Hepatocyte (in vitro differentiated cells): Measurements from ENCODE around the gene MCAM. TPM values are rescaled to one million over a fixed set of nuclear protein-coding genes. Genes with fewer than 3 reads are reported as not detected.
A peak's percentile ranks its signal among the peaks of the same experiment; 100 is the strongest.

Experiments
- DNase-seq: peaks from one replicate; pipeline ENCODE4 v3.0.0-alpha.2; 2016; ENCODE audit warnings: low spot score
- H2AFZ ChIP-seq: fragments of 200-600 bp; sonication (generic); 2 replicates; pipeline ENCODE4 v1.6.0; 2016; ENCODE audit warnings: antibody characterized with exemption, mild to moderate bottlenecking
- H3K27ac ChIP-seq: fragments of 200-600 bp; sonication (generic); 2 replicates; pipeline ENCODE4 v1.5.1; 2016; ENCODE audit warnings: mild to moderate bottlenecking
- H3K27me3 ChIP-seq: fragments of 200-600 bp; sonication (generic); 2 replicates; pipeline ENCODE4 v1.6.1; 2016
- H3K36me3 ChIP-seq: fragments of 200-600 bp; sonication (generic); replicated peaks from 2 replicates; pipeline ENCODE4 v1.5.1; 2016; ENCODE audit warnings: low read depth; ENCODE audit not compliant: insufficient read depth
- H3K4me1 ChIP-seq: fragments of 200-600 bp; sonication (generic); 2 replicates; pipeline ENCODE4 v1.5.1; 2016; ENCODE audit warnings: mild to moderate bottlenecking, moderate library complexity; ENCODE audit not compliant: insufficient read depth
- H3K4me2 ChIP-seq: fragments of 200-600 bp; sonication (generic); 2 replicates; pipeline ENCODE4 v1.6.0; 2016
- H3K4me3 ChIP-seq: fragments of 200-600 bp; sonication (generic); 2 replicates; pipeline ENCODE4 v1.5.1; 2016; ENCODE audit warnings: mild to moderate bottlenecking
- H3K79me2 ChIP-seq: fragments of 200-600 bp; sonication (generic); 2 replicates; pipeline ENCODE4 v1.6.0; 2017; ENCODE audit warnings: mild to moderate bottlenecking
- H3K9me2 ChIP-seq: fragments of 200-600 bp; sonication (generic); replicated peaks from 2 replicates; pipeline ENCODE4 v1.6.0; 2017; ENCODE audit warnings: mild to moderate bottlenecking; ENCODE audit not compliant: insufficient read depth
- H3K9me3 ChIP-seq: fragments of 200-600 bp; sonication (generic); 2 replicates; pipeline ENCODE4 v1.5.1; 2016; ENCODE audit warnings: low read depth, mild to moderate bottlenecking
- H4K20me1 ChIP-seq: fragments of 200-600 bp; sonication (generic); 2 replicates; pipeline ENCODE4 v1.6.0; 2016; ENCODE audit warnings: mild to moderate bottlenecking; ENCODE audit not compliant: insufficient read depth, poor library complexity, severe bottlenecking
- CTCF ChIP-seq: fragments of 200-600 bp; sonication (generic); IDR thresholded peaks from 2 replicates; pipeline ENCODE4 v1.5.1; 2016; ENCODE audit warnings: antibody characterized with exemption, mild to moderate bottlenecking; ENCODE audit not compliant: poor library complexity
- EZH2 ChIP-seq: fragments of 200-600 bp; sonication (generic); IDR thresholded peaks from 2 replicates; pipeline ENCODE4 v1.6.1; 2016; ENCODE audit warnings: antibody characterized with exemption, mild to moderate bottlenecking, borderline replicate concordance
- EZH2phosphoT487 ChIP-seq: fragments of 200-600 bp; sonication (generic); IDR thresholded peaks from one replicate; pipeline ENCODE4 v1.6.1; 2018; ENCODE audit warnings: antibody characterized with exemption, mild to moderate bottlenecking, low read depth, moderate library complexity; ENCODE audit not compliant: unreplicated experiment, severe bottlenecking
- WGBS: methylation state at CpG from one replicate; pipeline ENCODE4 v1.1.6; 2016; ENCODE audit warnings: low lambda C conversion rate; ENCODE audit errors: missing lambda C conversion rate; 5-methylcytosine and 5-hydroxymethylcytosine counted together
- polyA plus RNA-seq: library from polyadenylated mRNA; unstranded; fragments of >200 nt; fragmentation: Nextera tagmentation; extraction: Ambion mirVana; gene quantifications from 2 replicates; pipeline ENCODE4 v1.2.1, GENCODE V29; 2016
- total RNA-seq: library from RNA; depleted of rRNA; stranded (reverse); fragments of >200 nt; gene quantifications from 2 replicates; pipeline ENCODE4 v1.2.3, GENCODE V29; 2014

The MCAM gene
- total and polyA plus RNA-seq, 2 experiments from 2014 or later: 6.1 to 35.4 TPM

- no peaks in the 10 kb centered on the region for H3K9me2 ChIP-seq
- peak; percentile 93 for DNase-seq
- peak overlapping the region; percentile 54 for H3K27ac ChIP-seq
- peak overlapping the region; percentile 83 for H2AFZ ChIP-seq
- peak overlapping the region; percentile 62 for H3K4me3 ChIP-seq
- H3K9me3 ChIP-seq: no peaks in the 10 kb centered on the region
- no peaks in the 10 kb centered on the region for H3K36me3 ChIP-seq
- no peaks in the 10 kb centered on the region for H4K20me1 ChIP-seq
- TF ChIP-seq CTCF: peak; percentile 84
- TF ChIP-seq EZH2phosphoT487: no peak
- TF ChIP-seq EZH2: no peak
- no peaks in the 10 kb centered on the region for H3K79me2 ChIP-seq
- no peaks in the 10 kb centered on the region for H3K27me3 ChIP-seq
- WGBS: 2% methylated on average over 54 of the region's 54 CpGs
- peak overlapping the region; percentile 95 for H3K4me2 ChIP-seq
- H3K4me1 ChIP-seq: peaks cover 13% of the 10 kb centered on the region
Measured at GRCh38 chr11:119356349-119357031, 39.6 kb upstream of the MCAM start.

GRCh38 chr11:119355091-119355843 is 38.3 kb upstream of the MCAM start:
- no peaks in the 10 kb centered on the region for H3K9me3 ChIP-seq
- TF ChIP-seq EZH2phosphoT487 (no peak), EZH2 (no peak), CTCF (no peak)
- H3K27me3 ChIP-seq: no peaks in the 10 kb centered on the region
- H3K4me2 ChIP-seq: no peak overlapping the region
- no peaks in the 10 kb centered on the region for H3K79me2 ChIP-seq
- no peaks in the 10 kb centered on the region for H3K9me2 ChIP-seq
- H2AFZ ChIP-seq: no peak overlapping the region
- H3K27ac ChIP-seq: no peak overlapping the region
- 83% methylated on average over 7 of the region's 9 CpGs for WGBS
- no peaks in the 10 kb centered on the region for H4K20me1 ChIP-seq
- H3K36me3 ChIP-seq: no peaks in the 10 kb centered on the region
- H3K4me3 ChIP-seq: no peak overlapping the region
- DNase-seq: no peak
- H3K4me1 ChIP-seq: peaks cover 7% of the 10 kb centered on the region

GRCh38 chr11:119352857-119353260 is 35.9 kb upstream of the MCAM start:
- H3K27ac ChIP-seq: peak overlapping the region; percentile 42
- no peaks in the 10 kb centered on the region for H3K79me2 ChIP-seq
- TF ChIP-seq EZH2phosphoT487 (no peak), EZH2 (no peak), CTCF (no peak)
- H3K27me3 ChIP-seq: no peaks in the 10 kb centered on the region
- peaks cover 7% of the 10 kb centered on the region for H3K4me1 ChIP-seq
- DNase-seq: peak; percentile 81
- no peaks in the 10 kb centered on the region for H3K36me3 ChIP-seq
- H3K4me3 ChIP-seq: no peak overlapping the region
- H3K9me2 ChIP-seq: no peaks in the 10 kb centered on the region
- no peak overlapping the region for H2AFZ ChIP-seq
- no peaks in the 10 kb centered on the region for H4K20me1 ChIP-seq
- no peak overlapping the region for H3K4me2 ChIP-seq
- 24% methylated on average over 4 of the region's 4 CpGs for WGBS
- no peaks in the 10 kb centered on the region for H3K9me3 ChIP-seq
